Vagina (tissue), 2 donors: ENCODE results near the gene EFCAB10. TPM values are rescaled to one million over a fixed set of nuclear protein-coding genes. Genes with fewer than 3 reads are reported as not detected.

Experiments
- DNase-seq, 2 donors: peaks; one replicate each; pipeline ENCODE4 v3.0.0-alpha.2; 2017; ENCODE audit errors: extremely low spot score in 2 of 2
- H3K27ac ChIP-seq: fragments of 200-600 bp; sonication (generic); one replicate; pipeline ENCODE4 v1.5.1; 2019
- H3K27me3 ChIP-seq: fragments of 200-600 bp; sonication (generic); one replicate; pipeline ENCODE4 v1.5.1; 2019
- H3K36me3 ChIP-seq, 2 donors: fragments of 200-600 bp; sonication (generic); one replicate each; pipeline ENCODE4 v1.5.1; 2017 to 2019
- H3K4me1 ChIP-seq: fragments of 200-600 bp; sonication (generic); one replicate; pipeline ENCODE4 v1.5.1; 2019
- H3K4me3 ChIP-seq, 2 donors: fragments of 200-600 bp; sonication (generic); 1 replicate in 1 of 2; 2 replicates in 1 of 2; pipeline ENCODE4 v1.5.1; 2016 to 2019
- H3K9me3 ChIP-seq: fragments of 200-600 bp; sonication (generic); one replicate; pipeline ENCODE4 v1.5.1; 2019
- CTCF ChIP-seq, 3 experiments: fragments of 450-650 bp in 2 of 3; fragments of 200-600 bp in 1 of 3; sonication (generic) in 1 of 3; IDR thresholded peaks; one replicate each; pipeline ENCODE4 v1.5.1; 2017 to 2019; ENCODE audit warnings: antibody characterized with exemption in 3 of 3, mild to moderate bottlenecking in 2 of 3, moderate library complexity in 2 of 3
- POLR2A ChIP-seq, 2 donors: fragments of 450-650 bp; IDR thresholded peaks; one replicate each; pipeline ENCODE4 v1.6.1; 2017; ENCODE audit warnings: antibody characterized with exemption in 2 of 2, mild to moderate bottlenecking in 2 of 2, moderate library complexity in 2 of 2
- POLR2AphosphoS5 ChIP-seq, 2 donors: sonication (generic); formaldehyde crosslinking; IDR thresholded peaks; one replicate each; pipeline ENCODE4 v1.9.0; 2017; ENCODE audit warnings: antibody characterized with exemption in 2 of 2, mild to moderate bottlenecking in 2 of 2, low read depth in 1 of 2; ENCODE audit not compliant: insufficient read depth in 1 of 2
- intact Hi-C: fragments of 100-400 bp; cut with DNase I; formaldehyde crosslinking; loops from one replicate; pipeline ENCODE4 v1.15.1; 2023
- total RNA-seq: library from RNA; depleted of rRNA; stranded (reverse); fragments of >200 nt; gene quantifications from one replicate; pipeline ENCODE4 v1.2.3, GENCODE V29; 2016

EFCAB10 gene
- total RNA-seq, 1 donor from 2014 or later = not detected

- Histone ChIP-seq H3K27me3 (no peaks in the 10 kb centered on the region), H3K4me1 (peaks cover 9% of the 10 kb centered on the region), H3K36me3 (peaks cover 0 to 31% of the 10 kb centered on the region in 2 donors), H3K4me3 (no peak overlapping the region), H3K9me3 (no peaks in the 10 kb centered on the region), H3K27ac (peak overlapping the region; percentile 33)
- intact Hi-C loops = no loop called here
- TF ChIP-seq POLR2A (IDR thresholded peaks at IDR 0.05) (no peak), POLR2AphosphoS5 (IDR thresholded peaks at IDR 0.05; ENCODE audit: insufficient read depth in 1 of 2, low read depth in 1 of 2) (no peak), CTCF (IDR thresholded peaks at IDR 0.05) (no peak)
- DNase-seq = no peak
These were observed 14.3 kb downstream of the EFCAB10 start for GRCh38 chr7:105567024-105567423.

- Histone ChIP-seq H3K27ac (no peak overlapping the region), H3K4me3 (no peak overlapping the region), H3K36me3 (peaks cover 0 to 46% of the 10 kb centered on the region in 2 donors), H3K9me3 (no peaks in the 10 kb centered on the region), H3K4me1 (peaks cover 9% of the 10 kb centered on the region), H3K27me3 (no peaks in the 10 kb centered on the region)
- no peak for DNase-seq
- TF ChIP-seq POLR2AphosphoS5 (IDR thresholded peaks at IDR 0.05; ENCODE audit: insufficient read depth in 1 of 2, low read depth in 1 of 2) (no peak), CTCF (IDR thresholded peaks at IDR 0.05) (no peak), POLR2A (IDR thresholded peaks at IDR 0.05) (no peak)
- intact Hi-C loops = no loop called here
These were observed 16.1 kb downstream of the EFCAB10 start for GRCh38 chr7:105565190-105565589.

DNA sequence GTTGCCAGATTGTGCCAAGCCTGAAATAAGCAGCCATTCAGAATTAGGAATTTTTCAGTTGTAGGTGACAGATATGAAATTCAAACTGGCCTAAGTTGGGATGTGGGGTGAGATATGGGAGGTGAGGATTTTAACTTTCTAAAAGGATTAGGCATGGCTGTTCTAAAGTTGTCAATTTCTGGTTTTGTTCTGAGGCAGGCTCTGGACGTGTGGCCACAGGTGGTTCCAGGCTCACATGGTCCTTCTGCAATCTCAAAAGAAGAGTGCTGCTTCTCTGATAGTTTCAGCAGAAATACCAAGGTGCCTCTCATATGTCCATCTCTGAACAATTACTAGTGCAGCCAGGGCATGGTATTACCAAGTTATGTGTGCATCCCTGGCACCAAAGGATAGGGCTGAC lies 21.4 kb downstream of the EFCAB10 start:
- no peak for DNase-seq
- no peak overlapping the region for H3K4me3 ChIP-seq
- intact Hi-C loops = no loop called here
- no peak overlapping the region for H3K27ac ChIP-seq
- H3K36me3 ChIP-seq = peaks cover 0 to 59% of the 10 kb centered on the region in 2 donors
- H3K9me3 ChIP-seq = no peaks in the 10 kb centered on the region
- H3K27me3 ChIP-seq = no peaks in the 10 kb centered on the region
- TF ChIP-seq POLR2AphosphoS5 (IDR thresholded peaks at IDR 0.05; ENCODE audit: insufficient read depth in 1 of 2, low read depth in 1 of 2) (no peak), CTCF (IDR thresholded peaks at IDR 0.05) (no peak), POLR2A (IDR thresholded peaks at IDR 0.05) (no peak)
- H3K4me1 ChIP-seq = no peaks in the 10 kb centered on the region

DNA sequence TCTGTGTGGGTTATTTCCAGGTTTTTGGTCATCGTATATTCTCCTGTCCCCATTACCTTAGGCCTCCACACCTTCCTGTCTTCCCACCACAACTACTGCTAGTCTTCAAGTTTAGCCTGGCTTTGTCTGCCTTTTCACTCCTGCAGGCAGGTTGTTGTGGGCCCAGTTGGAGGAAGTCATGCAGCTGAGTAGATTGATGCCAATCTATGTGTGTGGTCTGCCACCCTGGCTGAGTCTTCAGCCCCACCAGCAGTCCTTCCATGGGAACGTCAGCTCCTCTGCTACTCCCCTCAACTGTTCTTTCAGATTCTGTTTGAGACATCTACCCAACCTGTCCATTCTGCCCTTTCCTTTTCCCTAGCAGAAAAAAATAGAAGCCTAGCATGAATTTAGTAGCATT lies 43.0 kb downstream of the EFCAB10 start:
- H3K27ac ChIP-seq = no peak overlapping the region
- intact Hi-C loops = no loop called here
- H3K4me1 ChIP-seq = peaks cover 8% of the 10 kb centered on the region
- no peaks in the 10 kb centered on the region for H3K27me3 ChIP-seq
- no peak overlapping the region for H3K4me3 ChIP-seq
- no peaks in the 10 kb centered on the region for H3K9me3 ChIP-seq
- peaks cover 0 to 56% of the 10 kb centered on the region in 2 donors for H3K36me3 ChIP-seq
- TF ChIP-seq POLR2AphosphoS5 (IDR thresholded peaks at IDR 0.05; ENCODE audit: insufficient read depth in 1 of 2, low read depth in 1 of 2) (no peak), CTCF (IDR thresholded peaks at IDR 0.05) (no peak), POLR2A (IDR thresholded peaks at IDR 0.05) (no peak)
- DNase-seq = no peak

DNA sequence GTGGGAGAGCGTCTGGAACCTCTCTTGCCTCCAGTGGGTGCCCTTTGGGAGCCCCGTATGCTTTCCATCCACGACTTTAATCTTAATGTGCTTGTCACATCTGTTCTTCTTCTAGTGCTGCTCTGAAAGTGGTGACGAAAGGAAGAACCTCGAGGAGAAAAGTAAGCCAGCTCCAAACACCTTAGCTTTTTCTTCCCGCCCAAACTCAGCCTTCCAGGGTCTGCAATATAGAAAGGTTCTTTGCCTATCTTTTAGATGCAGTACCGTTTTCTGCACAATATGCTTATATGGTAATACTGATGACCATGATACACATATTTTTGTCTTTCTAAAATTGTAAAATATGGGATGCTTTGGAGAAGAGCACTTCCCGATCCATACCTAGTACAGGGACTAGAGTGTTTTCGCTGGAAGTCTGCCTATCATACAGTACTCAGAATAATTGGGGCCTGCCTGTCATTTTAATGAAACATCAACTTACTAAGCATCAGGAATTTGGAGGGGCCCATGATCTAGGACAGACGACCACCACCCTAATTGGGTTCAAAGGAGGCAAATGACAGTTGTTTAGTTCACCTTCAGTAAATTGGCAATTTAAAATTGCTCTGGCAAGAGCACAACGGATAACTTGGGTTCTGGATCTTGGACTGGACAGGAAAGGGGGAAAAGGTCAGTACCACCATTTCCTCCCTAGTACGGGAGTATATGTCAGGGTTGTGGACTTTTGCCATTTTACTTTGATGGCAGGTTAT lies 48.4 kb downstream of the EFCAB10 start:
- Histone ChIP-seq H3K27me3 (no peaks in the 10 kb centered on the region), H3K27ac (peak overlapping the region; percentile 73), H3K9me3 (no peaks in the 10 kb centered on the region), H3K4me1 (peaks cover 18% of the 10 kb centered on the region), H3K4me3 (peak overlapping the region; percentile 89 to 99), H3K36me3 (peaks cover 0 to 7% of the 10 kb centered on the region in 2 donors)
- intact Hi-C loops = no loop called here
- TF ChIP-seq CTCF (IDR thresholded peaks at IDR 0.05) = no peak
- no peak for TF ChIP-seq POLR2A (IDR thresholded peaks at IDR 0.05)
- TF ChIP-seq POLR2AphosphoS5 (IDR thresholded peaks at IDR 0.05; ENCODE audit: insufficient read depth in 1 of 2, low read depth in 1 of 2) = no peak
- no peak for DNase-seq
